Activated CD4-positive, alpha-beta T cell treated with anti-CD3 and anti-CD28 coated beads for 24 hours (primary cell): ENCODE results near the gene CYFIP1.

Experiments used
- DNase-seq, 2 donors: peaks; one replicate each; pipeline ENCODE4 v3.0.0-alpha.2; 2020; ENCODE audit warnings: low read depth in 2 of 2

The CYFIP1 gene

DNA sequence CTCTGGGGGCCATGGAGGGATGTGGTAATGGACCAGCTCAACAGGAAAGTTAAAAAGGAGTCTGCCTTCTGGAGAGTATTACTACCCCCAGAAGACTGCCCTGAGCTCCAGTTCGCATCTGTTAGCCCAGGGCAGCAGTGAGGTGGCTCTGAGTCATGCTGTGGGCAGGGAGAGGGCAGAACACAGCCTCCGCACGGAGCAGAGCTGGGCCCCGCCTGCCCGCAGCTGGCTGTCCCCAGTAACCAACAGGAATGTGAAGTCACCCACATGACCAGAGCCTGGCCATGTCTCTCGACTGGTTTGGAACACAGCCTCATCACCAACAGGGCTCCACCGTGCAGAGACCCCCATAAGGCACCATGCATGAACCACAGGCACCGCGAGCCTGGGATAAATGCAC is 62.1 kb downstream of the CYFIP1 start:
- DNase-seq: no peak

DNA sequence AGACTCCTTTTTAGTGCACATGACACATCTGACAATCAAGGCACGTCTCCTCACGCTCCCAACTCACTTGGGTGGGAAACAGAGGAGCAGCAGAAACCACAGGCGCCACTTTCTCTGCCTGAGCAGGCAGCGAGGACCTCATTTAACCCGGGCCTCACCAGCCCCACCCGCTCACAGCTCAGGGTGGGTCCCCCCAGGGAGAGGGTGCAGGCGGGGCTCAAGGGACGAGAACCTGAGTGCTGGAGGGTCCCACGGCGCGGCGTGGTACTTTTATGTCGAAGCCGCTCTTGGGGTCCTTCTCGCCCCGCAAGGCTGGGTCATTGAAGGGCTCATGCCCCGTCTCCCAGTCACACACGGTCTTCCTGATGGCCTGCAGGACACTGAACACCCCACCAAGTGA is 62.6 kb downstream of the CYFIP1 start:
- no peak for DNase-seq

GRCh38 chr15:22916606-22917350 is 63.4 kb downstream of the CYFIP1 start:
- no peak for DNase-seq

DNA sequence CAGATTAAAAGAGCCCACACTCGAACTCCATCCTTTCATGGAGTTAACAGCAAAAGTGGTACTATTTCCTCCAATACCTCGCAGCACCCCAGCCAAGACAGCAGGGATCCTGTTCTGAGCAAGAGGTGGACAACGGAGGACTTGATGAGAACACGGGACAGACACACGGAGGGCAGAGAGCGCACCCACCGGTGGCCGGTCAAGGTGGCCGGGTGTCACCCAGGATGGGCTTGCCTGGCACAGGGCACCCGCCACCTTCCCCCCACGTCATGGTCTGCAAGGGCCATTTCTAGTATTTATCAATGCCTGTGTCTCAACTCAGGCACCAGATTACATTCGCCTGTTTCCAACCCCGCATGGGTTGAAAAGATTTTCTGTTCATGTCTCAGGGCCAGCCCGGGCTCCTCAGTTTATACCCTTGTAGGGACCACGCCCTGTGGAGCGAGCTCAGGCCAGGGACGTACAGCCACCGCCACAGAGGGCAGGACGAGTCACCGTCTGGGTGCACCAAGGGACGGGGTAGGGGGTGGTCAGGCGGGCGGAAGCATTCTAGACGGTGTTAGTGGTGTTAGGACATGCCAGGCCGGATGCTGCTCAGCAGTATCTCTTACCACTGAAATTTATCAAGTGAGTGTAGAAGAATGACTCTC is 64.2 kb downstream of the CYFIP1 start:
- no peak for DNase-seq

DNA sequence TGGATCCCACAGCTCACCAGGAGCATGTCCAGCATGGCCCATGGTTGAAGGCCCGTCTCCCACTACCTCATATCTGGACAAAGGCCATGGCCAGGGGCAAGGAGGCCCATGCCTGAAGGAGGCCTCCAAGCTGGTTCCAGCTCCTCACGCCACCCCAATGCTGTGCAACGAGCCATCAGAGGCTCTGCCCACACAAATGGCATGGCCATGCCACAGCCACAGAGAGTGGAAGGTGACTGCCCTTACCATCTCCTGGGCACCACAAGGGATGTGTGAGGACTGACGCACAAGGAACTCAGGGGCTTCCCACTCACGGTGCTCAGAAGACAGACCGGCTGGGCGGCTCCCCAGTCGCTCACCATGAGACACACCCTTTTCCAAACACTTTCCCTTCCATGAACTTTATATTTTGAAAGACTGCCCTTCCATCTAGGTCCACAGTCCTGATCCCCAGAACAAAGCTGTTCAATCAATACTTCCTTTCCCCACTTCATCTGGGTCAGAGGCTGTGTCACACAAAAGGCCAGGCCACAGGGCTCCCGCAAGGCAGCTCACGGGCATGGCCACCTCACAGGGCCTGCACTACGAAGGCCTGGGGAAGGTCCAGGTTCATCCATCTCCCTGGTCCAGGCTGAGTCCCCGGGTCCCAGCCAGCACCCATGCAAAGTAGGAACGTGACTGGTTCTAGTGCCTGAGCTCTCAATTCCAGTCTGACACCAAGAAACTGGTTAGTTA is 66.4 kb downstream of the CYFIP1 start:
- DNase-seq: no peak

DNA sequence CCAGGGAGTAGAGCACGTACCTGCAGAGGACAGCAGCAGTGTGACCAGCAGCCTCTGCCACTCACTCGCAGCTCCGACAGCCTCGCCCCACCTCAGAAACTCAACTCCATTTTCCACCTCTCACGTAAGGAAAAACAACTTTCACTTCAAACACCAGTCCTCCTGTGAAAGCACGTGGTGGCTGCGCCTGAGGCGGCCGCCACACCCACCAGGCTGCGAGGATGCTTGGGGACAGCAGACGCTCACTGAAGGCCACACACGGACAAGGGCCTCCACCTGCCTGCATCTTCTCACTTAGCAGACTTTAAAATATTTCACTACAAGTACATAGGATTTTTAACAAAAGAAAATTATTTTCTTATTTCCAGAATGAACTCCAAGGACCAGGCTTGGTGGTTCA is 67.9 kb downstream of the CYFIP1 start:
- DNase-seq: no peak

DNA sequence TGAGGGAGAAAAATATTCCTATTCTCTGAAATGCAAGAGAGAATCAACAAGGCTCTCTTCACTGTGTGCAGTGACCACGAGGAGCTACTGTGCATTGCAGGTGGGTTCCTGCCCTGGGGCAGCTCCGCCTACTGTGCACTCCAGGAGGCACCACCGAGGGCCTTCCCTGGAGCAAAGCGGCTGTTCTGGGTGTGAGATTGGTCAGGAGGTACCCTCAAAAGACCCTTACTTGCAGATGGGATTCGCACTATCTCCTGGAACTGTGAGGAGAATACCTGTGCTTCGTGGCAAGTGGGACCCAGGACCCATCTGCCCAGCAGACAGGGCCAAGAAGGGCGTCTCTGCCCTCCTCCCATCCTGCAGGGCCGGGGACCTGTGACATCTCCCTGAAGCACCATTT is 68.9 kb downstream of the CYFIP1 start:
- no peak for DNase-seq

DNA sequence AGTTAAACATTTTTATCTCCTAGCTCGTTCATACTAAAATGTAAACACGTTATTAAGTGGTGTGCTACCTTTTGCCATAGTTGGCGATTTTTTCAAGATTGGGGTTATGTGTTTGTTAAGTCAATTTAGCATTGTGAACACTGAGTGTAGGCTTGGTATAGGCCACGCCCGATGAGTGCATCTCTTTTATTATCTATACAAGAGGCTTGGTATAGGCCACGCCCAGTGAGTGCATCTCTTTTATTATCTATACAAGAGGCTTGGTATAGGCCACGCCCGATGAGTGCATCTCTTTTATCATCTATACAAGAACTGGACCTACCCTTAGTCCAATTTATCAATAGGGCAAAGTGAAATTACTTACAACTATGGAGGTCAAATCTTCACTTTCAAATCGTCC is 71.3 kb downstream of the CYFIP1 start:
- no peak for DNase-seq

GRCh38 chr15:22907161-22907950 is 72.8 kb downstream of the CYFIP1 start:
- DNase-seq: no peak

GRCh38 chr15:22904736-22905135 is 75.4 kb downstream of the CYFIP1 start:
- no peak for DNase-seq

- no peak for DNase-seq
Measured at GRCh38 chr15:22903961-22904534, 76.1 kb downstream of the CYFIP1 start.

- no peak for DNase-seq
Measured at GRCh38 chr15:22903427-22903826, 76.7 kb downstream of the CYFIP1 start.

DNA sequence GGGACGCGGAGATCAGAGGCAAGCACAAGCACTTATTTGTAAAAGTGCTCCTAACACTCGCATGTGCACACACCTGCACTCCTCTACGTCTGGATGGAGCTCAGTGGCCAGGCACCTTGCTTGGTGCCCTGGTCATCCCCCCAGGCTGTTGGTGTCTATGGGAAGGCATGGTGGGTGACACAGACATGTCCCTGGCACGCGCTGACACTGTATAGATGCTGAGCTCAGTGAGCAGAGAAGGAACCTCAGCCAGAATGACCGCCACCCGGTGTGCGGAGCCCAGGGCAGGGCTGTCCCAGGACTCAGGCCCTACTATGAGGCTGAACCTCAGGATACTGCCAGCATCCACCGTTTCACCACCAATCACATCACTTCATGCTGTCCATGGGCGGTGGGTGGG is 77.2 kb downstream of the CYFIP1 start:
- no peak for DNase-seq

DNA sequence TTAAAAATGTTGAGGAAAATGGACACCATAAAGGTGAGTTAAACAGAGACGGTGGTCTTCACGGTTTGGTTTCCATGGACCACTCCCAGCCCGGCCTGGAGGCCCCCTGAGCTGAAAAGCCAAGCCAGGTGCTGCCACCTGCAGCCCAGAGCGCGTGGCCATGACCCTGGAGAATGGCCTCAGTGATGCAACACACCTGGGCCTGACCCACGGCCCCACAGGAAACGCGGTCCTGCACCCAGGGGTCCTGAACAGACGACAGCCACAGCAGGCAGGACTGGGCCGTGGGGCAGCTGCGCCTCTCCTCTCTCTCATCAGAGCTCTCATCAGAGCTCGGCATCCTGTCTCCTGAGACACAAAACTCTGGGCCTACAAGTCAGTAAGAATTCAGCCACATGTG is 77.6 kb downstream of the CYFIP1 start:
- DNase-seq: no peak

DNA sequence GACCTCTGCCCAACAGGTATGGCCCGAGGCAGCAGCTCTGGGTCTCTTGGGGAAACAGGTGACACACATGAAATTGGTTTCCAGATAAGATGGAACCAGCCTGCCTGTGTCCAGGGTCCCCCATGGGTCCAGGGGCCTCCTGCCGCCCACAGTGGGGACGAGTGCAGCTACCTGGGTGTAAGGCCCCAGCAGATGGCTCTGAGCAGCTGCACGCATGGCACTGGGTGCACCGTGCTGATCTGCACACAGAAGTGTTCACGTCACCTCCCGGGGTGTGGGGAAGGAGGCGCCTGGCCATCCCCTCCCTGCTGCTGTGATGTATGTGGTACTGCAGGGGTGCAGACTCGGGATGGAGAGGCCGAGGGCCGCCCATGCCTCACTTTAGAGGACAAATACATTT is 78.1 kb downstream of the CYFIP1 start:
- no peak for DNase-seq

- no peak for DNase-seq
Measured at GRCh38 chr15:22895465-22896190, 84.5 kb downstream of the CYFIP1 start.

- DNase-seq: no peak
Measured at GRCh38 chr15:22893881-22894280, 86.3 kb downstream of the CYFIP1 start.

DNA sequence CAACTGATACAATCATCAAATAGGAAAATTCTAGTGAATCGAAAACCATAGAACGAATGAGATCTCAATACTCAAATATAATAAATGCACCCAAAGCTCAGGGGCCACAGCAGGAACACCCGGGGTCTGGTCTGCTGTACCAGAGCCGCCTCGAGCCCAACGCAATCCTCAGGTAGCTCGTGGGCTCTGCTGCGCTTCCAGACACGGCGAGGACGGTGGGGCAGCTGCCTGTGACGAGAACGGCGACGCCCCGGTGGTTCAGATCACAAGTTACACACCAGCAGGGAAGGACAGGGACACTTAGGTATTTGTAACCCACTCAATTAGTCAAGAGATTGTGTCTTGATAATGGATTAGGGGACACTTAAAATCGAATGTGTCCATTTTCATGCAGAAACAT is 87.1 kb downstream of the CYFIP1 start:
- no peak for DNase-seq

DNA sequence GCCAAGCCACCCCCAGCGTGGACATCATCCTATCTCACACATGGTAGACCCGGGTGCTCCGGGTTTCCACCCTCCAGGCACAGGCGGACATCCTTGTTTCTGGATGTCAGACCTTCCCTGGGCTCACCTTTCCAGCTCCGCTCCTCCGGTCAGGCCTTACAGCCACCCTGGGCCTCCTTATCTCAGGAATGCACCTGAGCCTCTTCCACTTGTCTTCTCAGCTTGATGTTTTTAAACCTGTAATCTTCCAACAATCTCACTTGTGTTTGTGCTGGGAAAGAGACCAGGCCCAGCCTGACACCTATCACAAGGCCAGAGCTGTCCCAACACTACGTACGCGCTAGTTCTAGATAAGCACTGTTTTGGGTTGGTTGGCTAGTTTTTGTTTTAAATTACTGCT is 87.8 kb downstream of the CYFIP1 start:
- DNase-seq: no peak

GRCh38 chr15:22891426-22892210 is 88.5 kb downstream of the CYFIP1 start:
- DNase-seq: no peak
